Smooth muscle cell (in vitro differentiated cells): ENCODE results near the gene C2orf92. TPM values are rescaled to one million over a fixed set of nuclear protein-coding genes. Genes with fewer than 3 reads are reported as not detected.
"Not testable (repeated sequence)": the region's sequence is repeated elsewhere in the genome, so short reads cannot be mapped to it uniquely, and the experiment has no call there.

Experiments
- DNase-seq: peaks from one replicate; lab custom pipeline; 2025; ENCODE audit not compliant: unreplicated experiment; lab: John Stamatoyannopoulos, UW
- H2AFZ ChIP-seq: fragments of 200-600 bp; sonication (generic); 2 replicates; pipeline ENCODE4 v1.6.0; 2016; ENCODE audit warnings: antibody characterized with exemption, low read depth, mild to moderate bottlenecking
- H3F3A ChIP-seq: fragments of 200-600 bp; sonication (generic); 2 replicates; pipeline ENCODE4 v1.6.0; 2017; ENCODE audit warnings: antibody characterized with exemption, low read depth
- H3K27ac ChIP-seq: fragments of 200-600 bp; sonication (generic); 2 replicates; pipeline ENCODE4 v1.5.1; 2016; ENCODE audit warnings: low read depth, mild to moderate bottlenecking
- H3K27me3 ChIP-seq: fragments of 200-600 bp; sonication (generic); 2 replicates; pipeline ENCODE4 v1.6.1; 2016; ENCODE audit warnings: low read depth, mild to moderate bottlenecking
- H3K36me3 ChIP-seq: fragments of 200-600 bp; sonication (generic); 2 replicates; pipeline ENCODE4 v1.5.1; 2016; ENCODE audit warnings: low read depth
- H3K4me1 ChIP-seq: fragments of 200-600 bp; sonication (generic); 2 replicates; pipeline ENCODE4 v1.5.1; 2016; ENCODE audit warnings: low read depth
- H3K4me2 ChIP-seq: fragments of 200-600 bp; sonication (generic); 2 replicates; pipeline ENCODE4 v1.6.0; 2016; ENCODE audit warnings: mild to moderate bottlenecking
- H3K4me3 ChIP-seq: fragments of 200-600 bp; sonication (generic); 2 replicates; pipeline ENCODE4 v1.5.1; 2016; ENCODE audit warnings: mild to moderate bottlenecking
- H3K79me2 ChIP-seq: fragments of 200-600 bp; sonication (generic); 2 replicates; pipeline ENCODE4 v1.6.0; 2016; ENCODE audit warnings: low read depth, mild to moderate bottlenecking
- H3K9ac ChIP-seq: fragments of 200-600 bp; sonication (generic); 2 replicates; pipeline ENCODE4 v1.6.0; 2016; ENCODE audit warnings: low read depth
- H3K9me3 ChIP-seq: fragments of 200-600 bp; sonication (generic); replicated peaks from 2 replicates; pipeline ENCODE4 v1.5.1; 2016; ENCODE audit warnings: low read depth
- H4K20me1 ChIP-seq: fragments of 200-600 bp; sonication (generic); 2 replicates; pipeline ENCODE4 v1.6.0; 2016; ENCODE audit warnings: low read depth
- WGBS: methylation state at CpG from one replicate; pipeline ENCODE4 v1.1.7; 2016; ENCODE audit warnings: low lambda C conversion rate; 5-methylcytosine and 5-hydroxymethylcytosine counted together
- polyA plus RNA-seq: library from polyadenylated mRNA; unstranded; fragments of >200 nt; fragmentation: Nextera tagmentation; extraction: Ambion mirVana; gene quantifications from 2 replicates; pipeline ENCODE4 v1.2.1, GENCODE V29; 2016
- total RNA-seq: library from RNA; depleted of rRNA; stranded (reverse); fragments of >200 nt; gene quantifications from 2 replicates; pipeline ENCODE4 v1.2.3, GENCODE V29; 2014
- TF ChIP-seq, protein P1 (sequence below): fragments of 200-600 bp; sonication (generic); IDR thresholded peaks from 2 replicates; pipeline ENCODE4 v1.5.1; 2017; ENCODE audit warnings: borderline replicate concordance, mild to moderate bottlenecking, antibody characterized with exemption; ENCODE audit not compliant: insufficient read depth, poor library complexity, severe bottlenecking

The C2orf92 gene
- total and polyA plus RNA-seq, 2 experiments from 2014 or later = 1.0 to 7.2 TPM

DNA sequence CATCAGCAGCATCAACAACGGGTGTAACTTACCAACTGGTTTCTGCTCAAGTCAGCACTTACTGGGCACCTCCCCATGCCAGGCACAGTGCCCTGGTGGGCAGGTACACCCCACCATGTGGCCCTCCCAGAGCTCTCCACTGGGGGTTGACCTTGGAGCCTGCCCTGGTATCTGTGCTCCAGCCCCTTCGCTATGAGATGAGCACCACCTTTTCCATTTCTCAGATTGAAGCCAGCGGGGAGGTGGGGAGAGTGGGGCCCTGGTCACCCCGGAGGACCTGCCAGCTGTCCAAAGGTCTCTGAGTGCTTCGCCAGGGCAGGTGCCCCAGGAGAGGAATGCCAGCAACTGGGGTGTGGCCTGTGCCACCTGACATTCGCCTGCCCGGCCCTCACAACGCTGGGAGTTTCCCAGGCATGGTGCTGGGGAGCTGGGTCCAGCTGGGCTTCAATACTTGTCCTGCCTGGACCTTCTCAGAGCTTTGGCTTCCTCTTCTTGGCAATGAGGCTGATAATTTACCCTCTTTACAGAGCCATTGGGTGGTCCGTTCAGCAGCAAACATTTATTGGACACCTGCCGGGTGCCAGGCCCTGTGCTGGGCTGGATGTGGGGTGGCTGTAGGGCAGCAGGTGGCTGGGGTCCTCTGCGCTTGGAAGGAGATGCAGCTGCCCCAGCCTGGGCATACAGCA is 38.0 kb downstream of the C2orf92 start:
- no peak overlapping the region for H2AFZ ChIP-seq
- no peaks in the 10 kb centered on the region for H3F3A ChIP-seq
- H4K20me1 ChIP-seq = no peaks in the 10 kb centered on the region
- no peaks in the 10 kb centered on the region for H3K36me3 ChIP-seq
- no peaks in the 10 kb centered on the region for H3K4me1 ChIP-seq
- WGBS = 97% methylated on average over 11 of the region's 11 CpGs
- no peaks in the 10 kb centered on the region for H3K79me2 ChIP-seq
- H3K4me2 ChIP-seq = no peak overlapping the region
- TF ChIP-seq, protein P1, sequence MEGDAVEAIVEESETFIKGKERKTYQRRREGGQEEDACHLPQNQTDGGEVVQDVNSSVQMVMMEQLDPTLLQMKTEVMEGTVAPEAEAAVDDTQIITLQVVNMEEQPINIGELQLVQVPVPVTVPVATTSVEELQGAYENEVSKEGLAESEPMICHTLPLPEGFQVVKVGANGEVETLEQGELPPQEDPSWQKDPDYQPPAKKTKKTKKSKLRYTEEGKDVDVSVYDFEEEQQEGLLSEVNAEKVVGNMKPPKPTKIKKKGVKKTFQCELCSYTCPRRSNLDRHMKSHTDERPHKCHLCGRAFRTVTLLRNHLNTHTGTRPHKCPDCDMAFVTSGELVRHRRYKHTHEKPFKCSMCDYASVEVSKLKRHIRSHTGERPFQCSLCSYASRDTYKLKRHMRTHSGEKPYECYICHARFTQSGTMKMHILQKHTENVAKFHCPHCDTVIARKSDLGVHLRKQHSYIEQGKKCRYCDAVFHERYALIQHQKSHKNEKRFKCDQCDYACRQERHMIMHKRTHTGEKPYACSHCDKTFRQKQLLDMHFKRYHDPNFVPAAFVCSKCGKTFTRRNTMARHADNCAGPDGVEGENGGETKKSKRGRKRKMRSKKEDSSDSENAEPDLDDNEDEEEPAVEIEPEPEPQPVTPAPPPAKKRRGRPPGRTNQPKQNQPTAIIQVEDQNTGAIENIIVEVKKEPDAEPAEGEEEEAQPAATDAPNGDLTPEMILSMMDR = no peak
- H3K9ac ChIP-seq = no peak overlapping the region
- no peaks in the 10 kb centered on the region for H3K9me3 ChIP-seq
- DNase-seq = no peak
- no peaks in the 10 kb centered on the region for H3K27me3 ChIP-seq
- no peak overlapping the region for H3K27ac ChIP-seq
- H3K4me3 ChIP-seq = no peak overlapping the region

DNA sequence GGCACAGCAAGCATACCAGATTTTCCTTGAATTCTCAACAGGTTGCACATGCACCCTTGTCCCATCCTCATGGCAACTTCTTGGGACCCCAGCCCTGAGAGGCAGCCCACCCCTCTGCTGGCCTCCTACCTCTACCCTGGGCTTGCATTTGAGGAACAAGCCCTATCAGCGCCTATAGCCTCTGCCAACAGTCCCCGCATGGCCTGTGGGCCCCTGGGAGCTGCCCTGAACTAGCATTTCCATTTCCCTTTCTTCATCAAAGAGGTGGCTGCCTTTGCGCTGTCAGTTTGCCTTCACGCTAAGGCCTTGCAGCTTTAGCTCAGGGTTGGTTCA is 38.5 kb downstream of the C2orf92 start:
- Histone ChIP-seq H3K4me2 (no peak overlapping the region), H3K4me3 (no peak overlapping the region), H3K27me3 (no peaks in the 10 kb centered on the region), H2AFZ (no peak overlapping the region), H3K27ac (no peak overlapping the region), H3K4me1 (no peaks in the 10 kb centered on the region), H3K79me2 (no peaks in the 10 kb centered on the region), H4K20me1 (no peaks in the 10 kb centered on the region), H3K36me3 (no peaks in the 10 kb centered on the region), H3K9ac (no peak overlapping the region), H3F3A (no peaks in the 10 kb centered on the region), H3K9me3 (no peaks in the 10 kb centered on the region)
- no peak for DNase-seq
- 97% methylated on average over 4 of the region's 4 CpGs for WGBS
- TF ChIP-seq, protein P1 = no peak

DNA sequence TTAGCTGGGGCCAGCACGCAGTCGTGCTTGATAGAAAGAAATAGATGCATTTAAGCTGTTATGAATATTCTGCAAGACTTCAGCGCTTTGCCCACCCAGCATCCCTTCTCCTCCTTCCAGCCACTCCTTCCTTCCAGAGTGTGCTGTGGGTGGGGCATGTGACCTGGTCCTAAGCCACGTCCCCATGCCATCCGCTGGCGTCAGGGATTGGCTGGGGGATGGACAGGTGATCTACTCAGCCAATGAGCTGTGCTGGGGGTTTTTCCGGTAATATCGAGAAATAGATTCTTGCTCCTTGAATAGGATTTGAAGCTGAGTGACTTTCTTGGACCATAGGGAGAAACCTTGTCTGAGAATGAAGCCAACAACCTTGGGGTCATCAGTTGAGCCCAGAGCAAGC is 39.1 kb downstream of the C2orf92 start:
- no peak overlapping the region for H3K27ac ChIP-seq
- no peaks in the 10 kb centered on the region for H3K9me3 ChIP-seq
- H3K4me2 ChIP-seq = no peak overlapping the region
- no peaks in the 10 kb centered on the region for H4K20me1 ChIP-seq
- H3K9ac ChIP-seq = no peak overlapping the region
- no peaks in the 10 kb centered on the region for H3F3A ChIP-seq
- 94% methylated on average over 8 of the region's 8 CpGs for WGBS
- TF ChIP-seq, protein P1 = no peak
- no peak overlapping the region for H2AFZ ChIP-seq
- no peak overlapping the region for H3K4me3 ChIP-seq
- no peaks in the 10 kb centered on the region for H3K79me2 ChIP-seq
- no peaks in the 10 kb centered on the region for H3K36me3 ChIP-seq
- DNase-seq = no peak
- H3K27me3 ChIP-seq = no peaks in the 10 kb centered on the region
- H3K4me1 ChIP-seq = no peaks in the 10 kb centered on the region

DNA sequence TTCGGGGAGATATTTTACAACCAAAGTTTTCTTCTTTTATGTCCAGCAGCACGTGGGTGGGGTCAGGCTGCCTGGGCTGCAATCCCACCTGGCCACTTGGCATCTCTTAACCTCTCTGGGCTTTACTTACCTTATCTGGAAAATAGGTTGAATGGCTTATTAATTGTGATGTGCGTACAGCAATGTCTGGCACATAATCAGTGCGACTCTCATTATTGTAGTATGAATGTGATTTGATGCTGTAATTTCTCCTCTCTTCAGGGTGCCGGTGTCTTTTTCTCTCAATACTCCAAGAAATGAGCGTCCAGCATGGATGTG is 41.8 kb downstream of the C2orf92 start:
- no peak overlapping the region for H3K4me2 ChIP-seq
- no peaks in the 10 kb centered on the region for H3K9me3 ChIP-seq
- no peaks in the 10 kb centered on the region for H3K4me1 ChIP-seq
- H2AFZ ChIP-seq = no peak overlapping the region
- H3K27me3 ChIP-seq = no peaks in the 10 kb centered on the region
- H3K36me3 ChIP-seq = no peaks in the 10 kb centered on the region
- H3K79me2 ChIP-seq = no peaks in the 10 kb centered on the region
- TF ChIP-seq, protein P1 = no peak
- WGBS = 77% methylated on average over 6 of the region's 6 CpGs
- DNase-seq = no peak
- H3K9ac ChIP-seq = no peak overlapping the region
- no peak overlapping the region for H3K4me3 ChIP-seq
- no peaks in the 10 kb centered on the region for H3F3A ChIP-seq
- H3K27ac ChIP-seq = no peak overlapping the region
- no peaks in the 10 kb centered on the region for H4K20me1 ChIP-seq

DNA sequence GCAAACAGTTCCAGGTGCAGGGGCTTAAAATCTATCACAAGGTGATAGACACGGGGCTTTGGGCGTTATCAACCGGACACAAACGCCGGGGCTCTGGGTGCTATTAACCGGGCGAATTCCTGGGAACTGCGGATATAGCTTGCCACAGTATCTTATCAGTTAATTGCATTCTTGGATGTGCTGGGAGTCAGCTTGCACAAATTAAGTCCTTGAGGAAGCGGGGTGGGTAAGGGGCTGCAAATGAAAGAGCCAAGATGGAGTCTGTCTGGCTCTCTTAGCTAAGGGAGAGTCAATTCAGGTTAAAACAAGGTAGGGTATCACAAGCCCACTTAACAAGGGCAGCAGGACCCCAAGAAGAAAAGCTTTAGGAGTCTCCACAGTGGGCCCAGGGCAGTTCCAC is 42.7 kb downstream of the C2orf92 start:
- H3K27ac ChIP-seq, H3K27me3 ChIP-seq, H4K20me1 ChIP-seq, H3F3A ChIP-seq, H3K4me2 ChIP-seq, H3K36me3 ChIP-seq, H3K9me3 ChIP-seq, H3K9ac ChIP-seq, H2AFZ ChIP-seq, H3K4me3 ChIP-seq, DNase-seq, H3K4me1 ChIP-seq, H3K79me2 ChIP-seq: not testable (repeated sequence)
- WGBS = 18% methylated on average over 9 of the region's 9 CpGs
